Uterus (tissue), 4 donors: ENCODE results near the gene ZNF292. TPM values are rescaled to one million over a fixed set of nuclear protein-coding genes. Genes with fewer than 3 reads are reported as not detected.
"Not testable (repeated sequence)": the region's sequence is repeated elsewhere in the genome, so short reads cannot be mapped to it uniquely, and the experiment has no call there.

ENCODE experiments used
- DNase-seq, 2 donors: peaks; one replicate each; pipeline ENCODE4 v3.0.0-alpha.2; 2019 to 2020
- H3K27ac ChIP-seq, 2 donors: fragments of 200-600 bp; sonication (generic); 1 replicate in 1 of 2; 2 replicates in 1 of 2; pipeline ENCODE4 v1.5.1; 2016 to 2018
- H3K27me3 ChIP-seq, 2 donors: fragments of 200-600 bp; sonication (generic); one replicate each; pipeline ENCODE4 v1.5.1; 2018 to 2019; ENCODE audit warnings: control low read depth in 1 of 2
- H3K36me3 ChIP-seq, 2 donors: fragments of 200-600 bp; sonication (generic); one replicate each; pipeline ENCODE4 v1.5.1; 2019; ENCODE audit warnings: control low read depth in 1 of 2
- H3K4me1 ChIP-seq, 2 donors: fragments of 200-600 bp; sonication (generic); one replicate each; pipeline ENCODE4 v1.5.1; 2018 to 2019; ENCODE audit warnings: control low read depth in 1 of 2
- H3K4me3 ChIP-seq, 2 donors: fragments of 200-600 bp; sonication (generic); 1 replicate in 1 of 2; 2 replicates in 1 of 2; pipeline ENCODE4 v1.5.1; 2018 to 2019; ENCODE audit warnings: mild to moderate bottlenecking in 1 of 2
- H3K9me3 ChIP-seq, 2 donors: fragments of 200-600 bp; sonication (generic); one replicate each; pipeline ENCODE4 v1.5.1; 2019; ENCODE audit warnings: control low read depth in 1 of 2
- POLR2A ChIP-seq, 2 donors: fragments of 450-650 bp; IDR thresholded peaks; one replicate each; pipeline ENCODE4 v1.6.1; 2016; ENCODE audit warnings: antibody characterized with exemption in 2 of 2, mild to moderate bottlenecking in 1 of 2, moderate library complexity in 1 of 2
- intact Hi-C: fragments of 100-400 bp; cut with DNase I; formaldehyde crosslinking; loops from one replicate; pipeline ENCODE4 v1.15.1; 2023; ENCODE audit warnings: low total_unique reads
- total RNA-seq, 4 donors: library from RNA; depleted of rRNA in 3 of 4; stranded (reverse); fragments of >200 nt in 3 of 4; gene quantifications; one replicate each; pipeline versions ENCODE4 v1.1.0 to v1.2.4, GENCODE V29; 2014 to 2023
- TF ChIP-seq, protein P1 (sequence below), 4 experiments: fragments of 200-600 bp in 2 of 4; fragments of 450-650 bp in 2 of 4; sonication (generic) in 2 of 4; IDR thresholded peaks; one replicate each; pipeline ENCODE4 v1.5.1; 2016 to 2019; ENCODE audit warnings: antibody characterized with exemption in 4 of 4, mild to moderate bottlenecking in 2 of 4, moderate library complexity in 1 of 4
- donor health status: DM: yes; HTN: yes; CAD: no.

The ZNF292 gene
- total RNA-seq, 4 donors from 2014 or later = 38.2 to 153 (median 81.2) TPM

GRCh38 chr6:87287251-87287650 lies 131.9 kb downstream of the ZNF292 start:
- Histone ChIP-seq H3K4me3 (no peak overlapping the region), H3K36me3 (no peaks in the 10 kb centered on the region), H3K4me1 (no peaks in the 10 kb centered on the region), H3K9me3 (no peaks in the 10 kb centered on the region), H3K27ac (no peak overlapping the region), H3K27me3 (no peaks in the 10 kb centered on the region)
- DNase-seq = no peak
- TF ChIP-seq, protein P1, sequence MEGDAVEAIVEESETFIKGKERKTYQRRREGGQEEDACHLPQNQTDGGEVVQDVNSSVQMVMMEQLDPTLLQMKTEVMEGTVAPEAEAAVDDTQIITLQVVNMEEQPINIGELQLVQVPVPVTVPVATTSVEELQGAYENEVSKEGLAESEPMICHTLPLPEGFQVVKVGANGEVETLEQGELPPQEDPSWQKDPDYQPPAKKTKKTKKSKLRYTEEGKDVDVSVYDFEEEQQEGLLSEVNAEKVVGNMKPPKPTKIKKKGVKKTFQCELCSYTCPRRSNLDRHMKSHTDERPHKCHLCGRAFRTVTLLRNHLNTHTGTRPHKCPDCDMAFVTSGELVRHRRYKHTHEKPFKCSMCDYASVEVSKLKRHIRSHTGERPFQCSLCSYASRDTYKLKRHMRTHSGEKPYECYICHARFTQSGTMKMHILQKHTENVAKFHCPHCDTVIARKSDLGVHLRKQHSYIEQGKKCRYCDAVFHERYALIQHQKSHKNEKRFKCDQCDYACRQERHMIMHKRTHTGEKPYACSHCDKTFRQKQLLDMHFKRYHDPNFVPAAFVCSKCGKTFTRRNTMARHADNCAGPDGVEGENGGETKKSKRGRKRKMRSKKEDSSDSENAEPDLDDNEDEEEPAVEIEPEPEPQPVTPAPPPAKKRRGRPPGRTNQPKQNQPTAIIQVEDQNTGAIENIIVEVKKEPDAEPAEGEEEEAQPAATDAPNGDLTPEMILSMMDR (IDR thresholded peaks at IDR 0.05) = no peak
- TF ChIP-seq POLR2A (IDR thresholded peaks at IDR 0.05) = no peak
- intact Hi-C loops = no loop called here

- Histone ChIP-seq H3K36me3 (no peaks in the 10 kb centered on the region), H3K9me3 (no peaks in the 10 kb centered on the region), H3K4me1 (no peaks in the 10 kb centered on the region), H3K27ac (no peak overlapping the region), H3K4me3 (no peak overlapping the region), H3K27me3 (no peaks in the 10 kb centered on the region)
- no peak for DNase-seq
- intact Hi-C loops = no loop called here
- TF ChIP-seq, protein P1 (IDR thresholded peaks at IDR 0.05) = no peak
- no peak for TF ChIP-seq POLR2A (IDR thresholded peaks at IDR 0.05)
These were observed 134.2 kb downstream of the ZNF292 start for GRCh38 chr6:87289571-87289970.

DNA sequence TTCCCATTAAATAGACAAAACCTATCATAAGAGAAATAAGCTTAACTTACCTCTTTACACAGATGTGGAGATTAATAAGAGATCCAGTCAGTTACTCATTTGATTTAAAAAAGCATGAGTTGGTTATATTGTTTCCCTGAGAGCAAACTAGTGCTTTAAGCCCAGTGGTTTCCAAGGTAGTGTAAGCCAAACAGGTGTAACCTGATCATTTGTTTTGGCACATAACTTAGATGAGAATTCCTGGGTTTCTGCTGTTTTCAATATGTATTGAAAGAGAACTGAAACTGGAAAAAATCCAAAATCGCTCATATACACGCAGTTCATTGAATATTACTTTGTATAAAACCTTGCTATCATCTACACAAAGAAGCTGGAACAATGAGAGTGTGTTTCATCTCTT lies 136.5 kb downstream of the ZNF292 start:
- no peak for DNase-seq
- no peak overlapping the region for H3K27ac ChIP-seq
- no peaks in the 10 kb centered on the region for H3K9me3 ChIP-seq
- no peaks in the 10 kb centered on the region for H3K27me3 ChIP-seq
- TF ChIP-seq, protein P1 (IDR thresholded peaks at IDR 0.05) = no peak
- no peak for TF ChIP-seq POLR2A (IDR thresholded peaks at IDR 0.05)
- no peaks in the 10 kb centered on the region for H3K4me1 ChIP-seq
- no peaks in the 10 kb centered on the region for H3K36me3 ChIP-seq
- H3K4me3 ChIP-seq = no peak overlapping the region
- intact Hi-C loops = no loop called here

DNA sequence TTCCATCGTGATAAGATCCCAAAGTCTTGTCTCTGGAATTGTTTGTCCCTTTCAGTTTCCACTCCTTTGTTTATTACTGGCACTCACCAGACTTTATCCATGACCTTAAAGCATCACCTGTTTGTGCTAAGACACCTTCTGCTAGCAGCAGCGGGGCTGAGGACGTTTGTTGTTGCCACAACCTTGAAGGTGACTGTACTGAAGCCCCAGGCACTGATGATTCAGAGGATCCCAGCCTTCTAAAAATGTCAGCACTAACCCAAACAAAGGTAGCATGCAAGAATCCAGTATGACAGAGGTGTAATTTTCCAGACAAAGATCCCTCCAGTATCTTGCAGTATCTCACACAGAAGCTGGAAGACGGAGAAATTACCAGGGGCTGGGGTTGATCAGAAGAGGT lies 138.2 kb downstream of the ZNF292 start:
- DNase-seq = no peak
- no peak overlapping the region for H3K27ac ChIP-seq
- no peaks in the 10 kb centered on the region for H3K9me3 ChIP-seq
- no peak overlapping the region for H3K4me3 ChIP-seq
- intact Hi-C loops = no loop called here
- H3K4me1 ChIP-seq = no peaks in the 10 kb centered on the region
- TF ChIP-seq, protein P1 (IDR thresholded peaks at IDR 0.05) = no peak
- no peak for TF ChIP-seq POLR2A (IDR thresholded peaks at IDR 0.05)
- H3K36me3 ChIP-seq = no peaks in the 10 kb centered on the region
- no peaks in the 10 kb centered on the region for H3K27me3 ChIP-seq

DNA sequence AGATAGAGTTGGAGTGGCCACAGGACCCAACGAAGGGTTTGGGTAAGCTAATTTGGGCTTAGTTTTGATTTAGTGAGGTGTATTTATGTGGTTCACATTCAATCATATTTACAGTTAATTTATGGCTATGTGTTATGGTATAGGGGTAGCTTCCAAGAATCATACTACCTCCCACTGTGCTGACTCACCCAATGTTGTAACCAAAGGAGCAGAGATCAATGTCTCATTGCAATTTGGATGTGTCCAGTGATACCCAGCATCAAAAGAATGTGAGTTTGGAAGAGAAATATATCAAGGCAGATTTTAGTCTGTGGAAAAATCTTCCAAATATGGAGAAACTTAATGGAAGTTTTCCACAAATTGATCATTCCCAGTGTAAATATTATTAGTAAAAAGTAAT lies 141.8 kb downstream of the ZNF292 start:
- DNase-seq = no peak
- no peak overlapping the region for H3K4me3 ChIP-seq
- no peaks in the 10 kb centered on the region for H3K36me3 ChIP-seq
- intact Hi-C loops = no loop called here
- H3K4me1 ChIP-seq = no peaks in the 10 kb centered on the region
- H3K27ac ChIP-seq = no peak overlapping the region
- H3K9me3 ChIP-seq = no peaks in the 10 kb centered on the region
- H3K27me3 ChIP-seq = no peaks in the 10 kb centered on the region
- TF ChIP-seq POLR2A (IDR thresholded peaks at IDR 0.05) = no peak
- TF ChIP-seq, protein P1 (IDR thresholded peaks at IDR 0.05) = no peak

- H3K27ac ChIP-seq, DNase-seq, H3K9me3 ChIP-seq, H3K27me3 ChIP-seq, H3K4me1 ChIP-seq, H3K4me3 ChIP-seq, intact Hi-C loops, H3K36me3 ChIP-seq: not testable (repeated sequence)
These were observed 145.9 kb downstream of the ZNF292 start for GRCh38 chr6:87301277-87301676.
